ENCODE measurements around the gene IQSEC3.
A peak's percentile ranks its signal among the peaks of the same experiment; 100 is the strongest.

Gene IQSEC3

GRCh38 chr12:163406-163986 lies 96.9 kb downstream of the IQSEC3 start:
- DNase-seq (ENCODE audit: low read depth, low spot score), result no peak

DNA sequence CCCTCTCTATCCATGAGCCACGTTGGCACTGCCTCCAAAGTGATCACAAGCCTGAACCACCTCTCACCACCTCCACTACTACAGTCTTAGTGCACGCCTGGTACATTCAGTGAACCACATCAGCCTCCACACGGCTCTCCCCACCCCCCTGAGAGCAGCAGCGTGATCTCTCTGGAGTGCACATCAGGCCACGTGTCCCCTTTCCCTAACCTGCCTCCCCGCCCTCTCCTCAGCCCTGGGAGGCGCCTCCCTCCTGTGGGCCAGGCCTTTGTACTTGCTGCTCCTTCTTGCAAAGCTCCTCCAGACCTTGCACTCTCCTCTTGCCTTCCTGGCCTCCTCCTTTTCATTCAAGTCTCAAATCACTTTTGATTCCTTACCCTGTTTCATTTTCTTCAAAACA lies 97.6 kb downstream of the IQSEC3 start:
- DNase-seq (ENCODE audit: low read depth, low spot score), result no peak

DNA sequence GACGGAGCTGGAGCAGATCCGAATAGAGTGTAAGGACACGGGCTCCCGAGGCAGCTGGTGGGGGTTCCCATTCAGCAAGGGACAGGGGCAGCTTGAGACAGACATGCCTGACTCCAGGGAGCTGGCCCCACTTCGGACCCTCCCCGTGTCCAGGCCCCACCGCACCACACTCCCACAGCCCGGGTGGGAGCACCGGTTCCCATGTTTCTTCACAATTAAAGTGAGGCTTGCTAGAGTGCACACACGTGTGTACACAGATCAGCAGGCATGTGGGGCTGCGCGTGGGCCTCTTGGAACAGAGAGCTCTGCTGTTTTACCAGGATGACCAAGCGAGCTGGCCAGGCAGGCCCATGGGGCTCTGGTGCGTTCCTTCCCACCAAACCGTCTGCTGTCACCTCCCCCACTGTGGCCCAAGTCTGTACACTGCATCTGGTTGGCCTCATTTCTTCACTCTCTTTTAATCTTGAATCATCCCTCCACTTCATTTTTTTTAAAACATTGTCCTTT lies 99.3 kb downstream of the IQSEC3 start:
- no peak for DNase-seq (ENCODE audit: low read depth, low spot score)

GRCh38 chr12:166425-167075 lies 100.0 kb downstream of the IQSEC3 start:
- no peak for DNase-seq (ENCODE audit: low read depth, low spot score)

DNA sequence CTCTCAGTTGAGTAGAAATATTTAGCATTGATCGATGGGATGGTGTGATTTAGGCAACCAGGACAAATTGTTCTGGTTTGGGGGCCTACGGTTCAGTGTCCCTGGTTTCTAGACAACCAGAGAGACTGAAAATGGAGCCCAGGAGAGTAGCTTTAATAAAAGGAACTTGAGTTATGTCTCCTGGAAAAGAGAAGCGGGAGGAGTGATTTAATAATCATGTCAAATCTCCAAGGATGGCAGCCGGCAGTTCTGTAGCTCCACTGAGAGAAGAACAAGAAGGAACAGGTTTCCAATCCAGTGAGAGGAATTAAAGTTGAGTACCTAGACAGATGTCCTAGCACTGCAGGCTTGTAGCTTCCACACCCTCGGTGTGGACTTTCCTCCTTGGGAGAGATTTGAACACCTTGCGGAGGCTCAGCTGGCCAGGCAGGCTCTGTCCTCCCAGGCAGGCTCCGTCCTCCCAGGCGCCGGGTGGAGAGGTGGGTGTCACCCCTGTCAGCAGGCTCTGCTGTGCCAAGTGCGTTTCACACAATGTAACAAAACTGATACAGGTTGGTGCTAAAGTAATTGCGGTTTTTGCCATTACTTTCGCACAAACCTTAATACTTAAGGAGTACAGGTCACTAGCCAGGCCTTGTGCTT lies 101.5 kb downstream of the IQSEC3 start:
- no peak for DNase-seq (ENCODE audit: low read depth, low spot score)

DNA sequence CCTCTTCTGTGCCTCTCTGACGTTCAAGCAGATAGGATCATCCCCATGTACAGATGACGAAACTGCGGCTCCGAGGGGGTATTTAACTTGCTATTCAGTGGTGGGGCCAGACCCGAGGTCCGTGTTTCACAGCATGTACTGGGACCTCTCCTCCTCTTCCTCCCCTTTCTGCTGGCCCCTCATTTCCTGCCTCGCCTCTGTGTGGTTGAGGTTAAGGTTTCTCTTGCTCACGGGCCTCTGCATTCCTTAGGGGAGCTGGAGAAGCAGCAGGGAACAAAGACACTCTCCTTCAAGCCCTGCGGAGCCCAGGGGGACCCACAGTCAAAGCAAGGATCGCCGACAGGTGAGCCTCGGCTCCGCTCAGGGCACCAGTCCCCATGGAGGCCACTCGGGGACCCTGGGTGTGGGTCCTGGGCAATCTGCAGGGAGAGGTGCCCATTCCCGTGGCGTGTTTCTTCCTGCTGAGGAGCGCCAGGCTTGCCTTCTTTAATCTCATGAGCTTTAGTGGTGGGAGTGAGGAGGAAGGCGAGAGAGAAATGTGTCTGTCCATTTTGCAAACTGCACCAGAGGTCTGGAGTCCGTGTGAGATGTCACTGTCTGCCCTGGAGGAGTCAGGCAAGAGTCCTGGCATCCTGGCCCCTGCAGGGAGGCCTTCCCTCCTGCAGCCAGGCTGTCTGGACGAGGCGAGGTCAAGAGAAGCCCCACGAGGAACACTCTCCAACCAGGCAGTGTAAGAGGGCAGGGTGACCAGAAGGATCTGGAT lies 102.4 kb downstream of the IQSEC3 start:
- DNase-seq (ENCODE audit: low read depth, low spot score), result no peak

DNA sequence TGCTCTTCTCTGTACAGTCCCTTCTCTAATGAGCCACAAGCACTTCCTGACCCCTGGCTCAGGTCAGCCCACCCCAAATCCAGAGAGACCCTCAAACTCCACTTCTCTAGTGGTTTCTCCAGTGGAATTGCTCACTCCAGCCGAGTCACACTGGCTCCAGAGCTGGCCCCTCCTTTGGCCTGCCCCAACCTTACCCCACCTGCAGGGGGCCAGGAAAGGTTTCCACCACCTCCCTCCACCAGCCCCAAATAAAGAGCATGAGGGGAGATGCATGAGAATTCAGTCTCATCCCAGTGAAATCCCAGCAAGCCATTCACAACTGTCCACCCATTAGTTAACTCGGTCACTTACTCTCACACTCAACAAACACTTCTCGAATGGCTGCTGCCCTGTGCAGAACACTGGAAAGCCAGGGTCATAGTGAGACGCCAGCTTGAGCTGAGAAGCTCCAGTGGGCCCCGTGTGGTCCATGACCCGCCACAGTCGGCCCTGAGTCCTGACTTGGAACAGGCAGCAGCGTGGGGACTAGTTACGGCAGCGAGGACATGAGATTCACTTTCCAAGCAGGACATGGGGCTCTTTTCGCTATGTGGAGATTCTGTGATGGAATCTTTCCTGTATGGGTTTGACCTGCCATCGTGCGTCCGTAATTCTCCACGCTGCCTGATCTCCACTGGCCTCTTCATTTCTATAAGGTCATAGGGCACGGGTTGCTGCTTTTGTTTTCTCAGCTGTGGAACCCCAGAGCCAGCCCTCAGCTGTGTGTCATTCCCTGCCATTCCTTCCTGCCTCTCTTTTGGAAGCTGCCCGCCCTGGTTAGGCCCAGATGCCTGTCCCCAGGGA lies 103.2 kb downstream of the IQSEC3 start:
- DNase-seq (ENCODE audit: low read depth, low spot score), result peak; percentile 83

DNA sequence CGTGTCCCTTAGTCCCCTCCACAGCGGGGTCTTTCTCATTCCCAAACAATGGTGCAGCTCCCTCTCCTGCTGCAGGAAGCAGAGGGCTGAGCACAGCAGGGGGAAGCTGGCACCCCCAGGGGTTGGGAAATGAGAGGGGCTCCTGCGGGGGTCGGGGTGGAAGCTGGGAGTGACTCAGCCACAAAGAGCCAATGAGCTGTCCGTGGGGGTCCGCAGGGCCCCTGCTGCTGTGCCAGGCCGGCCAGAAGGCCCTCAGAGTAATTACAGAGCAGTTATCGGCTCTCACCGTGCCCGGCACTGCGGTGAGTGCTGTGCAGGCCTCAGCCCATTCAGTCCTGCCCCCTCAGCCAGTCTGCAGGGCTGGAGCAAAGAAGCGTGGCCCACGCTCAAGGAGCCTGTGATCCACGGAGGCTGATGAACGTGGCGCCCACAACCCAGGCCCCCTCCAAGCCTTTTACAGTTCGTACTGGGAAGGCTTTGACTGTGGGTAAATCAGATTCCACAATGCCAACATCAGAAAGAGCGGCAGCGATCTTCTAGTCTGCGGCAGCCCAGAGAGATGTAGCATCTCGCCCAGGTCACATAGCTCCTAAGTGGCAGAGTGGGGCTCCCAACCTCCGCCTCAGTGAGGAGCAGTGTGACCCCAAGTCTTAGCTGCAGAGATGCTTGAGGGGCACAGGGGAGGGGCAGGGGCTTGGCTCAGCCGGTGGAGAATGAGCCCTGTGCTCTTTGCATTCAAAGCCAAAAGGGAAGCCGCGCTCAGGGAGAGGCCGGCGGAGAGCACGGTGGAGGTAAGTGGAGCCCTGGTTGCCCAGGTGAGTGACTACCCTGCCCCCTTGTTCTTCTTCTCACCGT lies 104.0 kb downstream of the IQSEC3 start:
- DNase-seq (ENCODE audit: low read depth, low spot score), result no peak

DNA sequence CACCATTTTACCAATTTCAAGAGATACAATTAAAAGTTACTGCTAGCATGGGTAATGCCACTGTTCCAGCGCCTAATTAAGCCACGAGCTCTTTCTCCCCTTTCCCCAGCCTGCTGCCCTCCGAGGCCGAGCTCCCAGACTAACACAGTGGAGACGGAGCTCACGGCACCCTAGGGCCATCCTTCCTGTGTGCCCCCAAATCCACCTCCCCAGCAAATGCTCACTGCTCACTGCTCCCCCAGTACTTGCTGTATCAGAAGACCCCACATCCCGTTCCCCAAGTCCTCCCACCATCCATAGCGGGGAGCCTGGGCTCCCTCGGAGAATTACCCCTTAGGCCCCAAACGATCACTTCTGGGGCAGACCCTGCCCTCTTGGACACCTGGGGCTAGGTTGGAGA lies 104.7 kb downstream of the IQSEC3 start:
- no peak for DNase-seq (ENCODE audit: low read depth, low spot score)

- DNase-seq (ENCODE audit: low read depth, low spot score), result no peak
These were observed 105.4 kb downstream of the IQSEC3 start for GRCh38 chr12:171743-172676.

DNA sequence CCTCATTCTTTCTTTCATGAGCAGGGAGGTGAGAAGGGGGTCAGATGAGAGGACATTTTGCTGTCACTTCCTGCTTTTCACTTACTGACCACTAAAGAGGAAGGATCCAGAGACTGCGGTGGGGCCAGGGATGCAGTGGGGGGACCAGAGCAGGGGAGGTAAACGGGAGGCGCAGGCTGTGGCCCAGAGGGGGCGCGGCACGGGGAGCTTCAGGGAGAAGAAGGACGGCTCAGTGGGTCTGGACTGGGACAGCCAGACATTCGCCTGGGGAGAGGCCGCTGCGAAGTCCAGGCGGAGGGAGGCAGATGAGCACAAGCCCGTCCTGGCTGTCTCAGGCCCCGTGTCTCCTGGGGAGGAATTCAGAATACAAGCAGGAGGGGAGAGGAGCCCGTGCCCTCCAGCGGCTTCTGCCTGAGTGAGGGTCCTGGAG lies 106.2 kb downstream of the IQSEC3 start:
- DNase-seq (ENCODE audit: low read depth, low spot score), result no peak

- no peak for DNase-seq (ENCODE audit: low read depth, low spot score)
These were observed 107.6 kb downstream of the IQSEC3 start for GRCh38 chr12:174124-174523.

DNA sequence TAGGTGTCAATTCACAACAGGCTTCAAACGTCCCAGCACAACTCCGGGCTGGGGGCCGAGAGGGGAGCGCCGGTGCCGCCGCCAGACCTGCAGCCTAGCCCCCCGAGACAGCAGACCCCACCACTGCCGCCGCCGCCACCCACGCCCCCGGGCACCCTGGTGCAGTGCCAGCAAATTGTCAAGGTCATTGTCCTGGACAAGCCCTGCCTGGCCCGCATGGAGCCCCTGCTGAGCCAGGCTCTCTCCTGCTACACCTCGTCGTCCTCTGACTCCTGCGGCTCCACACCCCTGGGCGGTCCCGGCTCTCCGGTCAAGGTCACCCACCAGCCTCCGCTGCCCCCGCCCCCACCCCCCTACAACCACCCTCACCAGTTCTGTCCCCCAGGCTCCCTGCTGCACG lies 108.0 kb downstream of the IQSEC3 start:
- no peak for DNase-seq (ENCODE audit: low read depth, low spot score)

- DNase-seq (ENCODE audit: low read depth, low spot score), result no peak
These were observed 108.7 kb downstream of the IQSEC3 start for GRCh38 chr12:175250-175649.

DNA sequence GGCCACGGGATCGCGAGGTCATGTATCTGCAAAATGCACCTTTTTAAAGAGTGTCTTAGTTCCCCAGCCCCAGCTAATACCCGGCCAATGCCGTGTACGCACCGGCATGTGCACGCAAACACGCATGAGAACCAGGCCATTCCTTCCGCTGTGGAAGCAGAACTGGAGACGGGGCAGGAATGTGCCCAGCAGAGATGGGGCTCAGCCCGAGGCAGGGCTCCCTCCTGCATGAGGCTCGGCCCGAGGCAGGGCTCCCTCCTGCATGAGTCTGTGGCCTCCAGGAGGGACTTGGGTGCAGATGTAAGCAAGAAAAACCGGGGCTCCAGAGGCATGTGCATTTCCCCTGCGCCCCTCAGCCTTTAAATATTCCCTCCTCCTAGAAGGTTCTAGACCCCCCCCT lies 109.2 kb downstream of the IQSEC3 start:
- DNase-seq (ENCODE audit: low read depth, low spot score), result no peak

- no peak for DNase-seq (ENCODE audit: low read depth, low spot score)
These were observed 110.0 kb downstream of the IQSEC3 start for GRCh38 chr12:176321-177181.

DNA sequence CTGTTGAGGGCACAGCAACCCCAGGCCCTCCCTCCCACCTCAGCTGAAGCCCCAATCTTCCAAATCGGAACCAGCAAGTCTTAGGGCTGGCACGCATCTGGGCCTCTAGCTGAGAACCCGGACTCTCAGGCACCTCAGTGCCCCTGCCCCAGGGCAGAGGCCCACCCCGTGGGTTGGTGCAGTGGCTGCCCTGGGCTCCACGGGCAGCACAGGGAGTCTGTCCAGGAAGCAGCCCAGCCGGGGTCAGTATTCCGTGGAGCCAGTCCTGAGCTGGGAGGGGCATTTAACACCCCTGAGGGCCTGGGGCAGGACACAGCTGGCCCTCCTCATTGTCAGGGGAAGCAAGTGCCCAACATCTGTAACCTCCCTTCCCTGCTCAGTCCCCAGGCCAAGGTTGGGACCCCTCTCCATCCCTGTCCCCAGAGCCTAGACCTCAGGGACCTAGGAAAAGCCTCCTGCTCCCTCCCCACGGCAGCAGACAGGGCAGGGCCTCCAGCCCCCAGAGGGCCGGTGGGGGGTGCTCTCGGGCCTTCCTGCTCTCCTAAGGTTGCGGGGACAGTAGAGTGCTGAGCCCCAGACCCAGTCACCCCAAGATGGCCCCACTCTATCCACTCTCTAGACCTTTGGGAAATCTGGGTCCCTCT lies 110.9 kb downstream of the IQSEC3 start:
- no peak for DNase-seq (ENCODE audit: low read depth, low spot score)

Measured in smooth muscle cell of the brain vasculature (primary cell).